Measurements from ENCODE around the gene NEK1. TPM values are rescaled to one million over a fixed set of nuclear protein-coding genes. Genes with fewer than 3 reads are reported as not detected.

The NEK1 gene
- total RNA-seq, 1 experiment from 2014 or later: 8.7 TPM

DNA sequence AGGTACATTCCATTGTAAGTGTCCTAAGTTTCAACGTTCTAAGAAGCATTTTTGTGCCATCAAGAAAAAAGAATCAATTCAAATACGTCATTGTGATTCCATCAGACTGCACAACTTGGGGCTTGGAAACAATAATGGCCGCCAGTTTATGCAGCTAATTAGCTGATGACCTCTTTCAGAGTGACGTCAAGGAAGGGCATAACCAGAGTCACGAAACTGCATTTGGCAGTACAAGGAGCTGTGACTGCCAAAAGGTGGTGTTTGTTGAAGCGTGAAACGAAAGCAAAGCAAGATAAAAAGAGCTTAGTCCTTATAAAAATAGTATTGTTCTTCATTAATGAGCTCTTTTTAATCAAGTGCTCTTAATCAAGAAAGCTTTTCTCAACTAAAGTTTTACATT, 260.5 kb downstream of the NEK1 start:
- POLR2A ChIA-PET: no interaction called here
- BruUV-seq (replicated peaks): no TSS peak
- H3K4me1 Mint-ChIP-seq (ENCODE audit: low read depth, unreplicated experiment): no peaks in the 10 kb centered on the region

GRCh38 chr4:169348541-169348940, 263.8 kb downstream of the NEK1 start:
- no TSS peak for BruUV-seq (replicated peaks)
- Mint-ChIP-seq H3K27me3 (ENCODE audit: insufficient read depth, unreplicated experiment) (no peaks in the 10 kb centered on the region), H3K36me3 (ENCODE audit: insufficient read depth, unreplicated experiment) (no peaks in the 10 kb centered on the region), H3K4me3 (ENCODE audit: unreplicated experiment) (no peak overlapping the region), H3K27ac (ENCODE audit: unreplicated experiment) (no peak overlapping the region), H3K9me3 (ENCODE audit: unreplicated experiment) (no peaks in the 10 kb centered on the region), H3K4me1 (ENCODE audit: low read depth, unreplicated experiment) (no peaks in the 10 kb centered on the region)
- Histone ChIP-seq H3K9me3 (no peaks in the 10 kb centered on the region), H3K36me3 (ENCODE audit: control insufficient read depth, insufficient read depth, low read length) (no peaks in the 10 kb centered on the region), H3K4me3 (ENCODE audit: low read depth, low read length) (no peak overlapping the region), H3K4me1 (no peaks in the 10 kb centered on the region), H3K27me3 (replicated peaks; ENCODE audit: control insufficient read depth, insufficient read depth, low read length) (no peaks in the 10 kb centered on the region)
- intact Hi-C loops (cut with micrococcal nuclease; ENCODE audit: unreplicated experiment): no loop called here
- TF ChIP-seq, protein P1, sequence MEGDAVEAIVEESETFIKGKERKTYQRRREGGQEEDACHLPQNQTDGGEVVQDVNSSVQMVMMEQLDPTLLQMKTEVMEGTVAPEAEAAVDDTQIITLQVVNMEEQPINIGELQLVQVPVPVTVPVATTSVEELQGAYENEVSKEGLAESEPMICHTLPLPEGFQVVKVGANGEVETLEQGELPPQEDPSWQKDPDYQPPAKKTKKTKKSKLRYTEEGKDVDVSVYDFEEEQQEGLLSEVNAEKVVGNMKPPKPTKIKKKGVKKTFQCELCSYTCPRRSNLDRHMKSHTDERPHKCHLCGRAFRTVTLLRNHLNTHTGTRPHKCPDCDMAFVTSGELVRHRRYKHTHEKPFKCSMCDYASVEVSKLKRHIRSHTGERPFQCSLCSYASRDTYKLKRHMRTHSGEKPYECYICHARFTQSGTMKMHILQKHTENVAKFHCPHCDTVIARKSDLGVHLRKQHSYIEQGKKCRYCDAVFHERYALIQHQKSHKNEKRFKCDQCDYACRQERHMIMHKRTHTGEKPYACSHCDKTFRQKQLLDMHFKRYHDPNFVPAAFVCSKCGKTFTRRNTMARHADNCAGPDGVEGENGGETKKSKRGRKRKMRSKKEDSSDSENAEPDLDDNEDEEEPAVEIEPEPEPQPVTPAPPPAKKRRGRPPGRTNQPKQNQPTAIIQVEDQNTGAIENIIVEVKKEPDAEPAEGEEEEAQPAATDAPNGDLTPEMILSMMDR (IDR thresholded peaks at IDR 0.05; ENCODE audit: insufficient read depth in 1 of 2, low read depth in 1 of 2, low read length in 1 of 2, severe bottlenecking in 1 of 2, unreplicated experiment in 1 of 2): no peak
- ChIA-PET CTCF (no interaction called here), POLR2A (no interaction called here)
- DNase-seq: no peak

More for the DNA sequence above, 260.5 kb downstream of the NEK1 start:
- no peak overlapping the region for H3K4me3 Mint-ChIP-seq (ENCODE audit: unreplicated experiment)
- no peaks in the 10 kb centered on the region for H3K36me3 ChIP-seq (ENCODE audit: control insufficient read depth, insufficient read depth, low read length)
- H3K27ac Mint-ChIP-seq (ENCODE audit: unreplicated experiment): no peak overlapping the region
- DNase-seq: no peak
- no peaks in the 10 kb centered on the region for H3K27me3 Mint-ChIP-seq (ENCODE audit: insufficient read depth, unreplicated experiment)
- no peaks in the 10 kb centered on the region for H3K4me1 ChIP-seq
- intact Hi-C loops (cut with micrococcal nuclease; ENCODE audit: unreplicated experiment): no loop called here
- CTCF ChIA-PET: no interaction called here
- H3K9me3 Mint-ChIP-seq (ENCODE audit: unreplicated experiment): no peaks in the 10 kb centered on the region
- no peaks in the 10 kb centered on the region for H3K36me3 Mint-ChIP-seq (ENCODE audit: insufficient read depth, unreplicated experiment)
- TF ChIP-seq, protein P1 (IDR thresholded peaks at IDR 0.05; ENCODE audit: insufficient read depth in 1 of 2, low read depth in 1 of 2, low read length in 1 of 2, severe bottlenecking in 1 of 2, unreplicated experiment in 1 of 2): no peak
- H3K4me3 ChIP-seq (ENCODE audit: low read depth, low read length): no peak overlapping the region
- H3K27me3 ChIP-seq (replicated peaks; ENCODE audit: control insufficient read depth, insufficient read depth, low read length): no peaks in the 10 kb centered on the region
- no peaks in the 10 kb centered on the region for H3K9me3 ChIP-seq

DNA sequence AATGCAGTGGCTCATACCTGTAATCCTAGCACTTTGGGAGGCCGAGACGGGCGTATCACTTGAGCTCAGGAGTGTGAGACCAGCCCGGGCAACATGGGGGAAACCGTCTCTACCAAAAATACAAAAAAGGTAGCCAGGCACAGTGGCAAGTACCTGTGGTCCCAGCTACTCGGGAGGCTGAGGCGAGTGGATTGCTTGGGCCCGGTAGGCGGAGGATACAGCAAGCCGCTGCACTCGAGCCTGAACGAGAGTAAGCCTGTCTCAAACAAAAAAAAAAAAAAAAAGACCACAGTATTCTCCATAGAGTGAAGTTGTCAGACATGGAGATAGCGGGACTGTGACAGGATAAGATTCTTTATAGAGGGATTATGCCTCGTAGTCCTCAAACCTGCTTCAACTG, 265.5 kb downstream of the NEK1 start:
- no peak overlapping the region for H3K4me3 Mint-ChIP-seq (ENCODE audit: unreplicated experiment)
- H3K36me3 Mint-ChIP-seq (ENCODE audit: insufficient read depth, unreplicated experiment): no peaks in the 10 kb centered on the region
- no peaks in the 10 kb centered on the region for H3K9me3 Mint-ChIP-seq (ENCODE audit: unreplicated experiment)
- H3K4me1 ChIP-seq: no peaks in the 10 kb centered on the region
- ChIA-PET CTCF (no interaction called here), POLR2A (no interaction called here)
- H3K36me3 ChIP-seq (ENCODE audit: control insufficient read depth, insufficient read depth, low read length): no peaks in the 10 kb centered on the region
- no peak overlapping the region for H3K27ac Mint-ChIP-seq (ENCODE audit: unreplicated experiment)
- TF ChIP-seq, protein P1 (IDR thresholded peaks at IDR 0.05; ENCODE audit: insufficient read depth in 1 of 2, low read depth in 1 of 2, low read length in 1 of 2, severe bottlenecking in 1 of 2, unreplicated experiment in 1 of 2): no peak
- DNase-seq: no peak
- H3K27me3 Mint-ChIP-seq (ENCODE audit: insufficient read depth, unreplicated experiment): no peaks in the 10 kb centered on the region
- no peak overlapping the region for H3K4me3 ChIP-seq (ENCODE audit: low read depth, low read length)
- no peaks in the 10 kb centered on the region for H3K9me3 ChIP-seq
- no peaks in the 10 kb centered on the region for H3K27me3 ChIP-seq (replicated peaks; ENCODE audit: control insufficient read depth, insufficient read depth, low read length)
- intact Hi-C loops (cut with micrococcal nuclease; ENCODE audit: unreplicated experiment): no loop called here
- no peaks in the 10 kb centered on the region for H3K4me1 Mint-ChIP-seq (ENCODE audit: low read depth, unreplicated experiment)
- no TSS peak for BruUV-seq (replicated peaks)
